GM20000 (cell line): Measurements from ENCODE around the gene MAPK1.
"Not testable (repeated sequence)": the region's sequence is repeated elsewhere in the genome, so short reads cannot be mapped to it uniquely, and the experiment has no call there.

Experiments
- DNase-seq: peaks from one replicate; pipeline ENCODE4 v3.0.0; 2012; ENCODE audit warnings: low spot score
- TF ChIP-seq, protein P1 (sequence below): IDR thresholded peaks from 2 replicates; pipeline ENCODE4 v1.5.1; 2012; ENCODE audit warnings: mild to moderate bottlenecking, control low read depth; ENCODE audit errors: extremely low read depth, missing control alignments

The MAPK1 gene

GRCh38 chr22:21824445-21824912, 43.0 kb downstream of the MAPK1 start:
- no peak for DNase-seq
- TF ChIP-seq, protein P1, sequence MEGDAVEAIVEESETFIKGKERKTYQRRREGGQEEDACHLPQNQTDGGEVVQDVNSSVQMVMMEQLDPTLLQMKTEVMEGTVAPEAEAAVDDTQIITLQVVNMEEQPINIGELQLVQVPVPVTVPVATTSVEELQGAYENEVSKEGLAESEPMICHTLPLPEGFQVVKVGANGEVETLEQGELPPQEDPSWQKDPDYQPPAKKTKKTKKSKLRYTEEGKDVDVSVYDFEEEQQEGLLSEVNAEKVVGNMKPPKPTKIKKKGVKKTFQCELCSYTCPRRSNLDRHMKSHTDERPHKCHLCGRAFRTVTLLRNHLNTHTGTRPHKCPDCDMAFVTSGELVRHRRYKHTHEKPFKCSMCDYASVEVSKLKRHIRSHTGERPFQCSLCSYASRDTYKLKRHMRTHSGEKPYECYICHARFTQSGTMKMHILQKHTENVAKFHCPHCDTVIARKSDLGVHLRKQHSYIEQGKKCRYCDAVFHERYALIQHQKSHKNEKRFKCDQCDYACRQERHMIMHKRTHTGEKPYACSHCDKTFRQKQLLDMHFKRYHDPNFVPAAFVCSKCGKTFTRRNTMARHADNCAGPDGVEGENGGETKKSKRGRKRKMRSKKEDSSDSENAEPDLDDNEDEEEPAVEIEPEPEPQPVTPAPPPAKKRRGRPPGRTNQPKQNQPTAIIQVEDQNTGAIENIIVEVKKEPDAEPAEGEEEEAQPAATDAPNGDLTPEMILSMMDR = no peak

GRCh38 chr22:21823740-21824444, 43.6 kb downstream of the MAPK1 start:
- TF ChIP-seq, protein P1 = no peak
- DNase-seq = no peak

- TF ChIP-seq, protein P1 = no peak
- DNase-seq = no peak
Measured at GRCh38 chr22:21819183-21819770, 48.2 kb downstream of the MAPK1 start.

- no peak for DNase-seq
- TF ChIP-seq, protein P1 = no peak
Measured at GRCh38 chr22:21818487-21819182, 48.8 kb downstream of the MAPK1 start.

DNA sequence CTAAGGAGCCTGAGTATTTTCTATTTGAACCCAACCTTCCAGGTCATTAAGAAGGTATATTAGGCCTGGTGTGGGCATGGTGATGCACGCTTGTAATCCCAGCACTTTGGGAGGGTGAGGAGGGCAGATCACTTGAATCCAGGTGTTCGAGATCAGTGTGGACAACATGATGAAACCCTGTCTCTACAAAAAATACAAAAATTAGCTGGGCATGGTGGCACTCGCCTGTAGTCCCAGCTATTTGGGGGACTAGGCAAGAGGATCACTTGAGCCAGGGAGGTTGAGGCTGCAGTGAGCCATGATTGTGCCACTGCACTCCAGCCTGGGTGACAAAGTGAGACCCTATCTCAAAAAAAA, 50.0 kb downstream of the MAPK1 start:
- DNase-seq = not testable (repeated sequence)

GRCh38 chr22:21816787-21817496, 50.5 kb downstream of the MAPK1 start:
- peak; percentile 65 for DNase-seq
- TF ChIP-seq, protein P1 = no peak

- DNase-seq = no peak
- TF ChIP-seq, protein P1 = no peak
Measured at GRCh38 chr22:21816472-21816786, 51.0 kb downstream of the MAPK1 start.
